Stomach (tissue), 9 donors: ENCODE results near the gene MX2. TPM values are rescaled to one million over a fixed set of nuclear protein-coding genes. Genes with fewer than 3 reads are reported as not detected.

Source experiments
- DNase-seq, 2 donors: peaks; one replicate each; pipeline versions ENCODE4 v3.0.0 to v3.0.0-alpha.2; 2013 to 2019
- H3K27ac ChIP-seq, 5 donors: fragments of 200-600 bp in 4 of 5; sonication (generic) in 4 of 5; one replicate each; pipeline ENCODE4 v1.5.1; 2013 to 2019; ENCODE audit warnings: mild to moderate bottlenecking in 1 of 5, moderate library complexity in 1 of 5
- H3K27me3 ChIP-seq, 3 donors: fragments of 200-600 bp; sonication (generic); one replicate each; pipeline ENCODE4 v1.5.1; 2017 to 2019; ENCODE audit warnings: mixed run types in 1 of 3
- H3K36me3 ChIP-seq, 4 donors: fragments of 200-600 bp; sonication (generic); 1 replicate in 3 of 4; 2 replicates in 1 of 4; pipeline ENCODE4 v1.5.1; 2016 to 2019
- H3K4me1 ChIP-seq, 4 donors: fragments of 200-600 bp; sonication (generic); one replicate each; pipeline ENCODE4 v1.5.1; 2016 to 2019
- H3K4me3 ChIP-seq, 4 donors: fragments of 200-600 bp; sonication (generic) in 3 of 4; one replicate each; pipeline ENCODE4 v1.5.1; 2016 to 2019; ENCODE audit warnings: mild to moderate bottlenecking in 1 of 4
- H3K9me3 ChIP-seq, 4 donors: fragments of 200-600 bp; sonication (generic); one replicate each; pipeline ENCODE4 v1.5.1; 2016 to 2019
- CTCF ChIP-seq, 7 experiments: fragments of 450-650 bp in 4 of 7; fragments of 200-600 bp in 3 of 7; sonication (generic) in 3 of 7; IDR thresholded peaks; one replicate each; pipeline ENCODE4 v1.5.1; 2016 to 2019; ENCODE audit warnings: antibody characterized with exemption in 7 of 7, control low read depth in 2 of 7, mild to moderate bottlenecking in 1 of 7
- EP300 ChIP-seq: sonication (generic); formaldehyde crosslinking; IDR thresholded peaks from one replicate; pipeline ENCODE4 v1.6.1; 2017; ENCODE audit warnings: antibody characterized with exemption
- POLR2A ChIP-seq, 4 donors: fragments of 450-650 bp; IDR thresholded peaks; one replicate each; pipeline ENCODE4 v1.6.1; 2016; ENCODE audit warnings: antibody characterized with exemption in 4 of 4, control low read depth in 2 of 4, mild to moderate bottlenecking in 1 of 4, moderate library complexity in 1 of 4
- POLR2AphosphoS5 ChIP-seq, 3 donors: sonication (generic); formaldehyde crosslinking; IDR thresholded peaks; one replicate each; pipeline ENCODE4 v1.6.1; 2016; ENCODE audit warnings: antibody characterized with exemption in 3 of 3
- WGBS, 5 donors: extraction: QIAGEN DNeasy Blood & Tissue Kit in 3 of 5; methylation state at CpG; one replicate each; pipeline versions ENCODE4 v1.1.5 to v1.1.7; 2013 to 2018; 5-methylcytosine and 5-hydroxymethylcytosine counted together
- intact Hi-C: fragments of 100-400 bp; cut with DNase I; formaldehyde crosslinking; loops from one replicate; pipeline ENCODE4 v1.15.1; 2023; ENCODE audit warnings: low total_unique reads
- polyA plus RNA-seq, 3 donors: library from polyadenylated mRNA; stranded (reverse); fragments of 200-250 nt; gene quantifications; one replicate each; pipeline ENCODE4 v1.2.3, GENCODE V29; 2013
- total RNA-seq, 5 donors: library from RNA; depleted of rRNA; stranded (reverse); fragments of >200 nt; gene quantifications; one replicate each; pipeline versions ENCODE4 v1.1.0 to v1.2.3, GENCODE V29; 2014 to 2016
- donor health status: healthy with polysubstance abuse.
- donor health status: Bipolar disorder and iron deficiency.
- donor health status: healthy.

Gene MX2
- total and polyA plus RNA-seq, 8 donors: 5.0 to 85.8 (median 18.0) TPM

DNA sequence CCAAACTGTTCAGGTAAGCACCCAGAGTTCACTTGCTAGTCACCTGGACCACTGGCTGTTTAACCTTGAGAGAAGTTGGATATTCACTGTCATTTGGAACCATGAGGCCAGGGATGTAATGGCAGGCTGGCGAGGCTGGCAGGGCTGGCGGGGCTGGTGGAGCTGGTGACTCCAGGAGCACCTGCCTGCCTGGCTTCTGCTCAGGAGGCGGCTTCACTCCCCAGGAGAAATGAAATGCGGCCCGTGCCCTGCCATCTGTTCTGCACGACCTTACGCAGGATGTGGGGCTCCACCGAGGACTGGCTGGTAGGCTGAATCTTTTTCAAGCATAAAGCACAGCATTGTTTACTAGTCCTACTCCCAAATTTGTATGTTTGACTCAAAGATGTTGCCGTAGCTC lies 41.5 kb downstream of the MX2 start:
- TF ChIP-seq POLR2A (IDR thresholded peaks at IDR 0.05): no peak
- TF ChIP-seq POLR2AphosphoS5 (IDR thresholded peaks at IDR 0.05): no peak
- no peak for TF ChIP-seq CTCF (IDR thresholded peaks at IDR 0.05)
- 89 to 95% (median 92%) methylated on average over 8 to 9 of the region's 9 CpGs for WGBS, 5 donors
- intact Hi-C loops: no loop called here
- Histone ChIP-seq H3K27me3 (no peaks in the 10 kb centered on the region), H3K4me1 (no peaks in the 10 kb centered on the region), H3K36me3 (peaks cover 0 to 92% (median 70%) of the 10 kb centered on the region in 4 donors), H3K4me3 (no peak overlapping the region), H3K27ac (no peak overlapping the region), H3K9me3 (no peaks in the 10 kb centered on the region)
- DNase-seq: no peak

GRCh38 chr21:41403966-41404365 lies 42.1 kb downstream of the MX2 start:
- intact Hi-C loops: no loop called here
- no peak for DNase-seq
- Histone ChIP-seq H3K4me3 (no peak overlapping the region), H3K9me3 (no peaks in the 10 kb centered on the region), H3K36me3 (peaks cover 0 to 92% (median 70%) of the 10 kb centered on the region in 4 donors), H3K27ac (no peak overlapping the region), H3K27me3 (no peaks in the 10 kb centered on the region), H3K4me1 (no peaks in the 10 kb centered on the region)
- WGBS, 5 donors: 87 to 97% (median 94%) methylated on average over 7 to 10 of the region's 10 CpGs
- TF ChIP-seq POLR2A (IDR thresholded peaks at IDR 0.05) (no peak), CTCF (IDR thresholded peaks at IDR 0.05) (no peak), EP300 (no peak), POLR2AphosphoS5 (IDR thresholded peaks at IDR 0.05) (no peak)

DNA sequence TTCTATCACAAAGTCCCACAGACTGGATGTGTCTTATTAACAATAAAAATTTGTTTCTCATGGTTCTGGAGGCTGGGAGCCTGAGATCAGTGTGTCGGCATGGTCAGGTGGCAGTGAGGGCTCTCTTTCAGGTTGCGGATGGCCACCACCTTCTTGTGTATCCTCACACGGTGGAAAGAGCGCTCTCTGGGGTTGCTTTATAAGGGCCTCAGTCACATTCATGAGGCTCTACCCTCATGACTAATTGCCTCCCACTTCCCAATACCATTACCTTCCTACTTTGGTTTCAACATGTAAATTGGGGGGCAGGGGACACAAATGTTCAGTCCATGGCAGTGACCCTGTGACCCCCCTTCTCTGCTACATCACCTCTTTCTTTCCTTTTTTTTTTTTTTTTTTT lies 43.5 kb downstream of the MX2 start:
- WGBS, 5 donors: 91 to 98% (median 97%) methylated on average over 4 of the region's 4 CpGs
- H3K4me1 ChIP-seq: no peaks in the 10 kb centered on the region
- no peak overlapping the region for H3K27ac ChIP-seq
- H3K27me3 ChIP-seq: no peaks in the 10 kb centered on the region
- TF ChIP-seq POLR2A (IDR thresholded peaks at IDR 0.05): no peak
- no peak for TF ChIP-seq POLR2AphosphoS5 (IDR thresholded peaks at IDR 0.05)
- no peak for TF ChIP-seq CTCF (IDR thresholded peaks at IDR 0.05)
- no peak for TF ChIP-seq EP300
- H3K9me3 ChIP-seq: no peaks in the 10 kb centered on the region
- intact Hi-C loops: no loop called here
- no peak overlapping the region for H3K4me3 ChIP-seq
- H3K36me3 ChIP-seq: peaks cover 0 to 91% (median 70%) of the 10 kb centered on the region in 4 donors
- DNase-seq: no peak

DNA sequence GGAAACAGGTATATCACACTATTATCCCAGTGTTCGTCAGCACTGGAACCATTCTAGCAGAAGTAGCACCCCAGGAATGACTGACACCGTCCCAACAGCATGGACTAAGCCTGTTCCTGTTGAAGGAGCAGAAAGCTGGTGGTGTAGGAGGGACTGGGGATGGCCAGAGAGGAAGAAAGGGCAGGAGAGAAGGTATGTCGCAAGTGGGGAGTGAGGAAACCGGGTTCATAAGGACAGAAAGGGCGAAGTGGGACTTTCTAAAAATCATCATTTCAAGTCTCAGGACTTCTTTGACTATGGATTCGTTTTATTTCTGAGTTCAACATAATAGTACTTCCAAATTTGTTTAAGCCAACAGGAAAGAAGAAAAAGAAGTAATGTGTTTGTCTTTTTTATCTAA lies 44.5 kb downstream of the MX2 start:
- 73 to 89% (median 83%) methylated on average over 6 of the region's 6 CpGs for WGBS, 5 donors
- no peak overlapping the region for H3K4me3 ChIP-seq
- no peak overlapping the region for H3K27ac ChIP-seq
- DNase-seq: no peak
- H3K27me3 ChIP-seq: no peaks in the 10 kb centered on the region
- peaks cover 0 to under 1% (median 0%) of the 10 kb centered on the region in 4 donors for H3K4me1 ChIP-seq
- H3K9me3 ChIP-seq: peaks cover 0 to 5% (median 0%) of the 10 kb centered on the region in 4 donors
- intact Hi-C loops: no loop called here
- TF ChIP-seq POLR2AphosphoS5 (IDR thresholded peaks at IDR 0.05): no peak
- TF ChIP-seq EP300: no peak
- no peak for TF ChIP-seq CTCF (IDR thresholded peaks at IDR 0.05)
- TF ChIP-seq POLR2A (IDR thresholded peaks at IDR 0.05): no peak
- peaks cover 0 to 83% (median 65%) of the 10 kb centered on the region in 4 donors for H3K36me3 ChIP-seq
